Caco-2 (cell line): ENCODE measurements around the gene CDC42BPB. TPM values are rescaled to one million over a fixed set of nuclear protein-coding genes. Genes with fewer than 3 reads are reported as not detected.

Experiments used
- BruUV-seq: library from RNA; stranded (reverse); fragments of 400-500 nt; replicated peaks from 2 replicates; lab custom pipeline; 2021; lab: Mats Ljungman, UMichigan
- CTCF ChIA-PET: fragments of 300-600 bp; sonication (Branson Sonifier 250); formaldehyde crosslinking; loops from one replicate; lab custom pipeline; 2022; ENCODE audit warnings: antibody characterized with exemption; lab: Charles Lee
- POLR2A ChIA-PET: fragments of 300-600 bp; sonication (Branson Sonifier 250); formaldehyde crosslinking; loops from one replicate; lab custom pipeline; 2022; ENCODE audit warnings: antibody characterized with exemption; lab: Charles Lee
- DNase-seq, 2 experiments: peaks; one replicate each; pipeline versions ENCODE4 v3.0.0 to v3.0.0-alpha.2; 2020 to 2022
- H3K27me3 ChIP-seq: replicated peaks from 2 replicates; pipeline ENCODE4 v1.6.0; 2011; ENCODE audit warnings: low read length; ENCODE audit not compliant: control insufficient read depth, insufficient read depth
- H3K36me3 ChIP-seq: 2 replicates; pipeline ENCODE4 v1.5.1; 2011; ENCODE audit warnings: low read length; ENCODE audit not compliant: control insufficient read depth, insufficient read depth
- H3K4me1 ChIP-seq: fragments of 250-450 bp; sonication (Bioruptor Pico); 2 replicates; pipeline ENCODE4 v1.5.1; 2020; ENCODE audit warnings: mild to moderate bottlenecking
- H3K4me3 ChIP-seq: 2 replicates; pipeline ENCODE4 v1.5.1; 2011; ENCODE audit warnings: low read depth, mild to moderate bottlenecking, control low read depth, low read length
- H3K9me3 ChIP-seq: fragments of 250-450 bp; sonication (Bioruptor Pico); 2 replicates; pipeline ENCODE4 v1.5.1; 2020; ENCODE audit warnings: mild to moderate bottlenecking, moderate library complexity
- H3K27ac Mint-ChIP-seq: one replicate; pipeline ENCODE4 v1.8.0; 2022; ENCODE audit warnings: mixed read lengths; ENCODE audit not compliant: unreplicated experiment
- H3K27me3 Mint-ChIP-seq: one replicate; pipeline ENCODE4 v1.8.0; 2022; ENCODE audit warnings: mixed read lengths; ENCODE audit not compliant: insufficient read depth, unreplicated experiment
- H3K36me3 Mint-ChIP-seq: one replicate; pipeline ENCODE4 v1.8.0; 2022; ENCODE audit warnings: mild to moderate bottlenecking, mixed read lengths; ENCODE audit not compliant: insufficient read depth, unreplicated experiment
- H3K4me1 Mint-ChIP-seq: one replicate; pipeline ENCODE4 v1.8.0; 2022; ENCODE audit warnings: low read depth, mixed read lengths; ENCODE audit not compliant: unreplicated experiment
- H3K4me3 Mint-ChIP-seq: one replicate; pipeline ENCODE4 v1.8.0; 2022; ENCODE audit warnings: mild to moderate bottlenecking, moderate library complexity, mixed read lengths; ENCODE audit not compliant: unreplicated experiment
- H3K9me3 Mint-ChIP-seq: one replicate; pipeline ENCODE4 v1.8.0; 2022; ENCODE audit warnings: mixed read lengths; ENCODE audit not compliant: unreplicated experiment
- CTCF ChIP-seq, 2 experiments: fragments of 200-600 bp in 1 of 2; IDR thresholded peaks; 1 replicate in 1 of 2; 2 replicates in 1 of 2; pipeline versions ENCODE4 v1.5.1 to v1.8.0; 2011 to 2022; ENCODE audit warnings: antibody characterized with exemption in 1 of 2, control low read depth in 1 of 2, inconsistent platforms in 1 of 2, low read depth in 1 of 2, low read length in 1 of 2, mild to moderate bottlenecking in 1 of 2, moderate library complexity in 1 of 2; ENCODE audit not compliant: insufficient read depth in 1 of 2, severe bottlenecking in 1 of 2, unreplicated experiment in 1 of 2
- intact Hi-C: fragments of 100-400 bp; cut with micrococcal nuclease; formaldehyde crosslinking; loops from one replicate; pipeline ENCODE4 v1.10.0; 2022; ENCODE audit not compliant: unreplicated experiment
- total RNA-seq: library from RNA; stranded (reverse); gene quantifications from 2 replicates; pipeline ENCODE4 v1.2.3, GENCODE V29; 2022

The CDC42BPB gene
- total RNA-seq, 1 experiment from 2014 or later: 55.1 TPM

- no peaks in the 10 kb centered on the region for H3K27me3 ChIP-seq
- no peak for DNase-seq
- no peaks in the 10 kb centered on the region for H3K9me3 ChIP-seq
- TF ChIP-seq CTCF (IDR thresholded peaks at IDR 0.05; ENCODE audit: insufficient read depth in 1 of 2, low read depth in 1 of 2, low read length in 1 of 2, severe bottlenecking in 1 of 2, unreplicated experiment in 1 of 2): no peak
- Mint-ChIP-seq H3K9me3 (no peaks in the 10 kb centered on the region), H3K4me1 (no peaks in the 10 kb centered on the region), H3K27me3 (no peaks in the 10 kb centered on the region), H3K4me3 (peak overlapping the region; percentile 35), H3K27ac (no peak overlapping the region), H3K36me3 (peaks cover 25% of the 10 kb centered on the region)
- intact Hi-C loops: loop anchor here (2.0 to 10.0 kb wide), 3 partner anchors 149 to 399 kb away; no protein-coding TSS in a partner anchor
- no TSS peak for BruUV-seq
- CTCF ChIA-PET: interaction anchor here (1.1 kb wide), 1 partner anchor 9 kb away, joined by 4 read pairs; no protein-coding TSS in a partner anchor
- POLR2A ChIA-PET: no interaction called here
- no peaks in the 10 kb centered on the region; the same call in 1 of the 2 replicates for H3K36me3 ChIP-seq
- H3K4me1 ChIP-seq: peaks cover 25% of the 10 kb centered on the region
- H3K4me3 ChIP-seq: peak overlapping the region; percentile 94
These were observed 133.3 kb downstream of the CDC42BPB start for GRCh38 chr14:102923925-102924486.

GRCh38 chr14:102923201-102923924, 134.0 kb downstream of the CDC42BPB start:
- H3K9me3 Mint-ChIP-seq: no peaks in the 10 kb centered on the region
- H3K36me3 Mint-ChIP-seq: peaks cover 19% of the 10 kb centered on the region
- H3K4me1 ChIP-seq: peaks cover 25% of the 10 kb centered on the region
- no peaks in the 10 kb centered on the region for H3K27me3 ChIP-seq
- ChIA-PET POLR2A (interaction anchor here (0.5 kb wide), 1 partner anchor 48 kb away, joined by 4 read pairs; no protein-coding TSS in a partner anchor), CTCF (interaction anchor here (1.0 kb wide), 1 partner anchor 228 kb away, joined by 3 read pairs; no protein-coding TSS in a partner anchor)
- H3K4me3 ChIP-seq: peak overlapping the region; percentile 94
- no peaks in the 10 kb centered on the region for H3K4me1 Mint-ChIP-seq
- intact Hi-C loops: loop anchor here (2.0 to 10.0 kb wide), 3 partner anchors 149 to 399 kb away; no protein-coding TSS in a partner anchor
- H3K27me3 Mint-ChIP-seq: no peaks in the 10 kb centered on the region
- no peak for DNase-seq
- H3K27ac Mint-ChIP-seq: no peak overlapping the region
- H3K9me3 ChIP-seq: no peaks in the 10 kb centered on the region
- TF ChIP-seq CTCF (IDR thresholded peaks at IDR 0.05; ENCODE audit: insufficient read depth in 1 of 2, low read depth in 1 of 2, low read length in 1 of 2, severe bottlenecking in 1 of 2, unreplicated experiment in 1 of 2): no peak
- H3K4me3 Mint-ChIP-seq: no peak overlapping the region
- no peaks in the 10 kb centered on the region; the same call in 1 of the 2 replicates for H3K36me3 ChIP-seq
- no TSS peak for BruUV-seq

DNA sequence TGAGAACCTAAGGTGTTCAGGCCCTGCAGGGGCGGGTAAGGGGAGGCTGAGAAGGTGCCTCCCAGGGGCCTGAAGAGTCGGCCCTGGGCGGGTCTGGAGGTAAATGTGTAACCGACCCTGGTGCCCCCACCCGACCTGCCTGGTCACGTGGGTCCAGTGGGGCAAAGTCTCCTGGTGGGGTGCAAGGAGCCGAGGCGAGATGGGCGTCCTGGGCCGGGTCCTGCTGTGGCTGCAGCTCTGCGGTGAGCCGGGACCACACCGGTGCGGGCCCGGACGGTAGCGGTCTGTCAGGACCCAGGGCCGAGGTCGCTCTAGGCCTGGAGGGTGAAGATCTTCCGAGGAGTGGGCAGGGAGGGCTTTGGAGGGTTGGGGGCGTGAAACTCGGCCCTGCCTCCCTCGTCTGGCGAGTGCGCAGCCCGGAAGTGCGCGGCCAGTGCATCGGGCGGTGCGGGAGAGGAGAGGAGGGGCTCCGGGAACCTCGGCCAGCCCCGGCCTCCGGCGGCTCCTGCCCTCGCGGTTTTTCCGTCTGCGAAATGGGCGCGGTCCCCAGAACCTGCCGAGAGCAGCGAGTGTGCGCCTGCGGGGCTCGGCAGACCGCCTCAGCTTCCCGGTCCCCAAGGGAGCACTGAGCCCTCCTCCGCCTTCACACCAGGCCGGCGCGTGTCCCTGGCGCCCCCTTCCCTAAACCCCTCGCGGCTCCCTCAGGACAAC, 134.7 kb downstream of the CDC42BPB start, which contains the start of gene AMN:
Gene AMN, plus strand, starts transcription at position 174 of the 711 bp plus-strand sequence. Its CDS starts 26 bp downstream, at position 200.
- TF ChIP-seq CTCF (IDR thresholded peaks at IDR 0.05; ENCODE audit: insufficient read depth in 1 of 2, low read depth in 1 of 2, low read length in 1 of 2, severe bottlenecking in 1 of 2, unreplicated experiment in 1 of 2): no peak
- BruUV-seq: TSS peak; percentile 43
- no peaks in the 10 kb centered on the region for H3K27me3 Mint-ChIP-seq
- Histone ChIP-seq H3K9me3 (no peaks in the 10 kb centered on the region), H3K27me3 (no peaks in the 10 kb centered on the region), H3K4me3 (peak within 1 kb of the TSS; percentile 94), H3K4me1 (peaks cover 25% of the 10 kb centered on the region), H3K36me3 (no peaks in the 10 kb centered on the region; the same call in 1 of the 2 replicates)
- ChIA-PET CTCF (interaction anchor here (0.5 to 1.0 kb wide), 2 partner anchors 149 to 228 kb away, joined by 3 read pairs; no protein-coding TSS in a partner anchor), POLR2A (interaction anchor here (0.5 to 1.0 kb wide), 2 partner anchors 49 kb away, joined by 3 to 4 read pairs; no protein-coding TSS in a partner anchor)
- peaks cover 13% of the 10 kb centered on the region for H3K36me3 Mint-ChIP-seq
- no peak within 1 kb of the TSS for H3K27ac Mint-ChIP-seq
- no peaks in the 10 kb centered on the region for H3K9me3 Mint-ChIP-seq
- no peaks in the 10 kb centered on the region for H3K4me1 Mint-ChIP-seq
- no peak within 1 kb of the TSS for H3K4me3 Mint-ChIP-seq
- peak; percentile 88 to 91 for DNase-seq
- intact Hi-C loops: loop anchor here (2.0 to 10.0 kb wide), 3 partner anchors 148 to 398 kb away; no protein-coding TSS in a partner anchor
